ENCODE results near the gene SNN.

GRCh38 chr16:11625769-11626168, 42.5 kb upstream of the SNN start:
- TF ChIP-seq CTCF (IDR thresholded peaks at IDR 0.05 in 4 of 5, conservative IDR thresholded peaks at IDR 0.05 in 1 of 5) (no peak), POLR2A (IDR thresholded peaks at IDR 0.05) (no peak)
